ENCODE results near the gene COL23A1. TPM values are rescaled to one million over a fixed set of nuclear protein-coding genes. Genes with fewer than 3 reads are reported as not detected.

Gene COL23A1
- total and polyA plus RNA-seq, 2 donors (not counting 1 experiment from before 2014, with no cell fraction given) = not detected

GRCh38 chr5:178612299-178612698 lies 22.1 kb upstream of the COL23A1 start:
- Histone ChIP-seq H3K4me1 (ENCODE audit: control insufficient read depth, extremely low read depth, insufficient read depth, low read length) (no peaks in the 10 kb centered on the region), H2AFZ (ENCODE audit: low read length) (no peak overlapping the region), H3K4me2 (ENCODE audit: extremely low read depth, insufficient read depth, low read length) (no peak overlapping the region), H3K4me3 (replicated peaks in 1 of 4; ENCODE audit: control extremely low read depth in 1 of 4, insufficient read depth in 1 of 4, low read depth in 3 of 4, low read length in 4 of 4) (no peak overlapping the region), H3K9ac (ENCODE audit: insufficient read depth, low read length) (no peak overlapping the region), H3K27ac (ENCODE audit: insufficient read depth, low read length) (no peak overlapping the region), H3K9me3 (ENCODE audit: control insufficient read depth, insufficient read depth, low read depth, low read length) (no peaks in the 10 kb centered on the region), H3K36me3 (ENCODE audit: control insufficient read depth, insufficient read depth, low read length) (peaks cover 9% of the 10 kb centered on the region), H4K20me1 (ENCODE audit: control insufficient read depth, extremely low read depth, insufficient read depth, low read length) (no peaks in the 10 kb centered on the region), H3K27me3 (ENCODE audit: control insufficient read depth, insufficient read depth, low read length) (no peaks in the 10 kb centered on the region), H3K79me2 (ENCODE audit: control insufficient read depth, insufficient read depth, low read length) (no peaks in the 10 kb centered on the region)
- no peak for DNase-seq (ENCODE audit: low read depth in 2 of 2)
- no peak for TF ChIP-seq CTCF (conservative IDR thresholded peaks at IDR 0.05 in 1 of 2, IDR thresholded peaks at IDR 0.05 in 1 of 2; ENCODE audit: low read depth in 1 of 2, low read length in 2 of 2)
- TF ChIP-seq EZH2 (IDR thresholded peaks at IDR 0.05; ENCODE audit: low read length, missing control alignments) = no peak

GRCh38 chr5:178606269-178606668 lies 16.1 kb upstream of the COL23A1 start:
- H2AFZ ChIP-seq (ENCODE audit: low read length) = no peak overlapping the region
- DNase-seq (ENCODE audit: low read depth in 2 of 2) = peak in 1 of 2 donors; percentile 15
- TF ChIP-seq CTCF (conservative IDR thresholded peaks at IDR 0.05 in 1 of 2, IDR thresholded peaks at IDR 0.05 in 1 of 2; ENCODE audit: low read depth in 1 of 2, low read length in 2 of 2) (no peak), EZH2 (IDR thresholded peaks at IDR 0.05; ENCODE audit: low read length, missing control alignments) (no peak)
- no peaks in the 10 kb centered on the region for H3K79me2 ChIP-seq (ENCODE audit: control insufficient read depth, insufficient read depth, low read length)
- H3K4me2 ChIP-seq (ENCODE audit: extremely low read depth, insufficient read depth, low read length) = no peak overlapping the region
- H4K20me1 ChIP-seq (ENCODE audit: control insufficient read depth, extremely low read depth, insufficient read depth, low read length) = no peaks in the 10 kb centered on the region
- H3K9ac ChIP-seq (ENCODE audit: insufficient read depth, low read length) = no peak overlapping the region
- no peaks in the 10 kb centered on the region for H3K4me1 ChIP-seq (ENCODE audit: control insufficient read depth, extremely low read depth, insufficient read depth, low read length)
- H3K9me3 ChIP-seq (ENCODE audit: control insufficient read depth, insufficient read depth, low read depth, low read length) = no peaks in the 10 kb centered on the region
- peaks cover 4% of the 10 kb centered on the region for H3K36me3 ChIP-seq (ENCODE audit: control insufficient read depth, insufficient read depth, low read length)
- no peak overlapping the region for H3K27ac ChIP-seq (ENCODE audit: insufficient read depth, low read length)
- no peaks in the 10 kb centered on the region for H3K27me3 ChIP-seq (ENCODE audit: control insufficient read depth, insufficient read depth, low read length)
- no peak overlapping the region for H3K4me3 ChIP-seq (replicated peaks in 1 of 4; ENCODE audit: control extremely low read depth in 1 of 4, insufficient read depth in 1 of 4, low read depth in 3 of 4, low read length in 4 of 4)

- H3K4me3 ChIP-seq (replicated peaks in 1 of 4; ENCODE audit: control extremely low read depth in 1 of 4, insufficient read depth in 1 of 4, low read depth in 3 of 4, low read length in 4 of 4) = no peak overlapping the region
- DNase-seq (ENCODE audit: low read depth in 2 of 2) = no peak
- no peak overlapping the region for H3K9ac ChIP-seq (ENCODE audit: insufficient read depth, low read length)
- no peaks in the 10 kb centered on the region for H3K9me3 ChIP-seq (ENCODE audit: control insufficient read depth, insufficient read depth, low read depth, low read length)
- H3K4me2 ChIP-seq (ENCODE audit: extremely low read depth, insufficient read depth, low read length) = no peak overlapping the region
- H3K27me3 ChIP-seq (ENCODE audit: control insufficient read depth, insufficient read depth, low read length) = no peaks in the 10 kb centered on the region
- H3K36me3 ChIP-seq (ENCODE audit: control insufficient read depth, insufficient read depth, low read length) = peaks cover 4% of the 10 kb centered on the region
- no peak overlapping the region for H3K27ac ChIP-seq (ENCODE audit: insufficient read depth, low read length)
- H4K20me1 ChIP-seq (ENCODE audit: control insufficient read depth, extremely low read depth, insufficient read depth, low read length) = no peaks in the 10 kb centered on the region
- no peak overlapping the region for H2AFZ ChIP-seq (ENCODE audit: low read length)
- no peaks in the 10 kb centered on the region for H3K79me2 ChIP-seq (ENCODE audit: control insufficient read depth, insufficient read depth, low read length)
- H3K4me1 ChIP-seq (ENCODE audit: control insufficient read depth, extremely low read depth, insufficient read depth, low read length) = no peaks in the 10 kb centered on the region
- TF ChIP-seq CTCF (conservative IDR thresholded peaks at IDR 0.05 in 1 of 2, IDR thresholded peaks at IDR 0.05 in 1 of 2; ENCODE audit: low read depth in 1 of 2, low read length in 2 of 2) = no peak
- TF ChIP-seq EZH2 (IDR thresholded peaks at IDR 0.05; ENCODE audit: low read length, missing control alignments) = no peak
These were observed 15.6 kb upstream of the COL23A1 start for GRCh38 chr5:178605788-178606187.

Data from fibroblast of lung (primary cell).